Kidney epithelial cell (primary cell): Measurements from ENCODE around the gene WSCD1. TPM values are rescaled to one million over a fixed set of nuclear protein-coding genes. Genes with fewer than 3 reads are reported as not detected.

Experiments
- DNase-seq: peaks from one replicate; pipeline ENCODE4 v3.0.0-alpha.2; 2010; ENCODE audit warnings: low read depth
- H3K27me3 ChIP-seq: 2 replicates; pipeline ENCODE4 v1.6.0; 2011; ENCODE audit warnings: low read length; ENCODE audit not compliant: control insufficient read depth, insufficient read depth
- H3K36me3 ChIP-seq: 2 replicates; pipeline ENCODE4 v1.5.1; 2011; ENCODE audit warnings: low read length; ENCODE audit not compliant: control insufficient read depth, insufficient read depth
- H3K4me3 ChIP-seq: 2 replicates; pipeline ENCODE4 v1.5.1; 2011; ENCODE audit warnings: low read depth, mild to moderate bottlenecking, control low read depth, low read length
- CTCF ChIP-seq: IDR thresholded peaks from 2 replicates; pipeline ENCODE4 v1.5.1; 2011; ENCODE audit warnings: mild to moderate bottlenecking, moderate library complexity, low read length, control low read depth, inconsistent platforms; ENCODE audit not compliant: insufficient read depth, poor library complexity, severe bottlenecking
- total RNA-seq: library from RNA; depleted of rRNA; stranded (reverse); fragments of >200 nt; gene quantifications from 2 replicates; pipeline ENCODE4 v1.2.3, GENCODE V29; 2015

Gene WSCD1
- total RNA-seq, 1 donor from 2014 or later: 21.4 TPM

- DNase-seq: no peak
- Histone ChIP-seq H3K36me3 (no peaks in the 10 kb centered on the region), H3K4me3 (peak overlapping the region; percentile 56), H3K27me3 (no peaks in the 10 kb centered on the region)
- no peak for TF ChIP-seq CTCF
Measured at GRCh38 chr17:6071528-6072065, 1.4 kb downstream of the WSCD1 start.

GRCh38 chr17:6072157-6072556 is 2.0 kb downstream of the WSCD1 start:
- Histone ChIP-seq H3K27me3 (no peaks in the 10 kb centered on the region), H3K36me3 (no peaks in the 10 kb centered on the region), H3K4me3 (no peak overlapping the region)
- no peak for DNase-seq
- TF ChIP-seq CTCF: no peak

GRCh38 chr17:6072611-6073010 is 2.4 kb downstream of the WSCD1 start:
- Histone ChIP-seq H3K36me3 (no peaks in the 10 kb centered on the region), H3K27me3 (no peaks in the 10 kb centered on the region), H3K4me3 (no peak overlapping the region)
- no peak for DNase-seq
- TF ChIP-seq CTCF: no peak

DNA sequence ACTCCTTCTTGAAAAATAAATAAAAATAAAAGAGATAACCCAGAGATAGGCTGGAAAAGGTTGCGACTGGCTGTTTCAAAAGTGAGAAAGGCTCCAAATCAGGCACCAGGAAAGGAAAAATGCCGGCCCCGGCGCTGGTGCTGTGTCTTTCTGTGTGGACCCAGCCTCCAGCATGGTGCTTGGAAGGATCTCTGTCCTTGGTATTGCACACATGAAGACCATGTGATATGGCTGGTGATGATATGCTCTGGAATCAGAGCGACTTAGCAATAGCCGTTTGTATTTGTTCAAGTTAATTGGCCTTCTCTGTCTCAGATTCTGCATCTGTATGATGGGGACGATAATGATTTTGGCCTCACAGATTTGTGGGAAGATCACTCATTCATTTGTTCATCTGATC is 3.4 kb downstream of the WSCD1 start:
- H3K4me3 ChIP-seq: no peak overlapping the region
- H3K27me3 ChIP-seq: no peaks in the 10 kb centered on the region
- TF ChIP-seq CTCF: no peak
- no peaks in the 10 kb centered on the region for H3K36me3 ChIP-seq
- no peak for DNase-seq

DNA sequence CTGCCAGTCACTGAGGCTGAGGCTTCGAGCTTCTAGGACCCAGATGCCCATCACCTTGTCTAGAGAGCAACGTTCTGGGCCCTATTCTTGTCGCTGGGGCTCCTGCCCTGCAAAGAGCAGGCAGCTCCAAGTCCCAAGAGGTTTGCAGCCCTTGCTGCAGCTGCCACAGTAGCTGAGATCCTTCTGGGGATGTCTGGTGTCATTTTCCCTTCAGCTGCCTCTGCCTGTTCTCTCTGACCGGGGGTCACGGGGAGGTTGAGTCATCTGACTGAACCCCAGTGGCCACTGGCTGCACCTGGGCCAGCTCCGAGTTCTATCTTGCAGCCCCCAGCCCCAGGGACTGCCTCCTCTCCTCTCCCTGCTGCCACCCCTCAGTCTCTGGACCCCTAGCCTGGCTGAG is 4.9 kb downstream of the WSCD1 start:
- Histone ChIP-seq H3K4me3 (no peak overlapping the region), H3K36me3 (no peaks in the 10 kb centered on the region), H3K27me3 (no peaks in the 10 kb centered on the region)
- no peak for DNase-seq
- no peak for TF ChIP-seq CTCF

- Histone ChIP-seq H3K27me3 (no peaks in the 10 kb centered on the region), H3K36me3 (no peaks in the 10 kb centered on the region), H3K4me3 (no peak overlapping the region)
- no peak for TF ChIP-seq CTCF
- DNase-seq: no peak
Measured at GRCh38 chr17:6075845-6076244, 5.7 kb downstream of the WSCD1 start.
